ENCODE data around the gene ZNF30.
"Not testable (repeated sequence)": the region's sequence is repeated elsewhere in the genome, so short reads cannot be mapped to it uniquely, and the experiment has no call there.

The ZNF30 gene

GRCh38 chr19:34989298-34989697 is 62.6 kb downstream of the ZNF30 start:
- DNase-seq, result no peak

DNA sequence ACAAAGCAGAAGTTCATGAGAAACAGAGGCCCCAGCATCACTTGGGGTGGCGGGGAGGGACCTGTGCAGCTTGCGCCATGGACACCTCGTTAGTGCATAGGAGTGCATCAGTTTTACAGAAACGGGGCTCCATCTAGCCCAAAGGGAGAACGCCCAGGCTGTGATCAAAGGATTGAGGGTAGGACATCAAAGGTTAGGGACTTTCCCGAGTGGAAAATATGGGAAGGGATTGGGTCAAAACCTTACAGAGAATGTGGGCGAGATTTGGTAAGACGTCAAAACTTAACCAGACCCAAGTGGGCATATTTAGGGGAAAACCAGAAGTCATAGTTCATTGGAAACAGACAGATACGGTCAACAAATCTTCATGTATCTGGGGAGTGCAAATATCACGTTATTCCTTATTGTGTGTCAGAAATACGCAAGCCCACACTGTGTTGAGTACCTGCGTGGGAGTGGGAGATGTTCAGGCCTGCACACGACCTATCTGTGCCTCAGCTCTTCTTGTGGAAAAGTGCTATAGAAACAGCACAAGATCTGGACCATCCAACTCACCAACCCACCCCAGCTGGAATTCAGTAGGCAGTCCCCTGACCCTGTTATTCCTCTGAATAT is 64.0 kb downstream of the ZNF30 start:
- no peak for DNase-seq

DNA sequence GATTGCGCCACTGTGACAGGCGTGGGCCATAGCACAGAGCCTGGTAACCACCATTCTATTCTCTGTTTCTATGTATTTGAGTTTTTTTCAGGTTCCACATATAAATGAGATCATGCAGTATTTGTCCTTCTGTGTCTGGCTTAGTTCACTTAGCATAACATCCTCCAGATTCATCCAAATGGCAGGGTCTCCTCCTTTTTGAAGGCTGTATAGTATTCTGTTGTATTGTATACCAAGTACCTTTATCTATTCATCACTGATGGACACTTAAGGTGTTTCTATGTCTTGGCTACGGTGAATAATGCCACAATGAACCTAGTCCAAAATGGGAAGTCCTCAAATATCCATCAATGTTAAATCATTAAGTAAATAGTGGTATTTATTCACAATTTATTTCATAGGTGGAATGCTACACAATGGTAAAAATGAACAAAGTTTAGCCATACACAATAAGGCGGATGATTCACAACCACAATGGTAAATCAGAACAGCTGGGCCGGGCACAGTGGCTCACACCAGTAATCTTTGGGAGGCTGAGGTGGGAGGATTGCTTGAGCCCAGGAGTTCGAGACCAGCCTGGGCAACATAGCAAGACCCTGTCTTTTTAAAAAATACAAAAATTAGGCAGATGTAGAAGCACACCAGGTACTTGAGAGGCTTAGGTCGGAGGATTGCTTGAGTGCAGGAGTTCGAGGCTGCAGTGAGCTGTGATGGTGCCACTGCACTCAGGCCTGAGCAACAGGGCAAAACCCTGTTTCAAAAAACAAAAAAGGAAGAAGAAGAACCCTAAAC is 65.0 kb downstream of the ZNF30 start:
- no peak for DNase-seq

- not testable (repeated sequence) for DNase-seq
Measured at GRCh38 chr19:34992582-34992981, 65.9 kb downstream of the ZNF30 start.

- DNase-seq, result no peak
Measured at GRCh38 chr19:34994286-34994642, 67.6 kb downstream of the ZNF30 start.
